ENCODE measurements around the gene B4GALNT1.

DNA sequence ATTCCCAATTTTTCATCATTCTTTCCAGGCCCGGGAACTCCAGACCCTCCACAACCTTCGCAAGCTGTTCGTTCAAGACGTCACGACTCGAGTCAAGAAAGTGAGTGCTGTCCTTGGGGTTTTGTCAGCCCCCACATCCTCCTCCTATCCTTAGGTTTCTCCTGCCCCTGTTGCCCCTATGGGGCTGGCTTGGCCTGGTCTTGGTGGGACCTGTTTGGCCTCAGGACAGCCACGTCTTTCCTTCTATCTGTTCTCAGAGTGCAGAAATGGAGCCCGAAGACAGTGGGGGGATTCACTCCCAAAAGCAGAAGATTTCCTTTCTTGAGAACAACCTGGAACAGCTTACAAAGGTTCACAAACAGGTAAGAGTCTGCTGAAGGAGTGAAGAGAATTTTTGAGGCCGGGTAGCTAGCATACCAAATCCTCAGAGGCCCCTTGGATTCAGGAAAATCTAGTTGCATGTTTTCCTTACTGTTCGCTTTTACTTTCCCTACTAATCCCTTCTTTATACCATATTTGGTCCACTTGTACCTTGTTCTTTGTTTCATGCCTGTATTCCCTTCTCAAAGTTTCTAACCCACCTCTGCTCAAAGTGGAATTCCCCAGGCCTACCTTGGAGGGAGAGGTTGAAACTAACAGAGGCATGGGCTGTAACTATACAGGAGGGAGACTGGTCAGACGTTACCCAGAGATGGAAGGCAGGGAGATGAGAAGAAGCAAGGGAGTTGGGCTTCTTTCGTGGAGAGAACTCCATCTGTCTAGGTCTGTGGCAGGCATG is 54.8 kb downstream of the B4GALNT1 start:
- no peak for TF ChIP-seq POLR2A (IDR thresholded peaks at IDR 0.05)
- TF ChIP-seq, protein P1, sequence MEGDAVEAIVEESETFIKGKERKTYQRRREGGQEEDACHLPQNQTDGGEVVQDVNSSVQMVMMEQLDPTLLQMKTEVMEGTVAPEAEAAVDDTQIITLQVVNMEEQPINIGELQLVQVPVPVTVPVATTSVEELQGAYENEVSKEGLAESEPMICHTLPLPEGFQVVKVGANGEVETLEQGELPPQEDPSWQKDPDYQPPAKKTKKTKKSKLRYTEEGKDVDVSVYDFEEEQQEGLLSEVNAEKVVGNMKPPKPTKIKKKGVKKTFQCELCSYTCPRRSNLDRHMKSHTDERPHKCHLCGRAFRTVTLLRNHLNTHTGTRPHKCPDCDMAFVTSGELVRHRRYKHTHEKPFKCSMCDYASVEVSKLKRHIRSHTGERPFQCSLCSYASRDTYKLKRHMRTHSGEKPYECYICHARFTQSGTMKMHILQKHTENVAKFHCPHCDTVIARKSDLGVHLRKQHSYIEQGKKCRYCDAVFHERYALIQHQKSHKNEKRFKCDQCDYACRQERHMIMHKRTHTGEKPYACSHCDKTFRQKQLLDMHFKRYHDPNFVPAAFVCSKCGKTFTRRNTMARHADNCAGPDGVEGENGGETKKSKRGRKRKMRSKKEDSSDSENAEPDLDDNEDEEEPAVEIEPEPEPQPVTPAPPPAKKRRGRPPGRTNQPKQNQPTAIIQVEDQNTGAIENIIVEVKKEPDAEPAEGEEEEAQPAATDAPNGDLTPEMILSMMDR (IDR thresholded peaks at IDR 0.05): no peak

All from esophagus squamous epithelium (tissue), 4 donors.